Measurements from ENCODE around the gene FYB1. TPM values are rescaled to one million over a fixed set of nuclear protein-coding genes. Genes with fewer than 3 reads are reported as not detected.

The FYB1 gene
- total and polyA plus RNA-seq, 9 donors: 1.1 to 12.4 (median 3.6) TPM

DNA sequence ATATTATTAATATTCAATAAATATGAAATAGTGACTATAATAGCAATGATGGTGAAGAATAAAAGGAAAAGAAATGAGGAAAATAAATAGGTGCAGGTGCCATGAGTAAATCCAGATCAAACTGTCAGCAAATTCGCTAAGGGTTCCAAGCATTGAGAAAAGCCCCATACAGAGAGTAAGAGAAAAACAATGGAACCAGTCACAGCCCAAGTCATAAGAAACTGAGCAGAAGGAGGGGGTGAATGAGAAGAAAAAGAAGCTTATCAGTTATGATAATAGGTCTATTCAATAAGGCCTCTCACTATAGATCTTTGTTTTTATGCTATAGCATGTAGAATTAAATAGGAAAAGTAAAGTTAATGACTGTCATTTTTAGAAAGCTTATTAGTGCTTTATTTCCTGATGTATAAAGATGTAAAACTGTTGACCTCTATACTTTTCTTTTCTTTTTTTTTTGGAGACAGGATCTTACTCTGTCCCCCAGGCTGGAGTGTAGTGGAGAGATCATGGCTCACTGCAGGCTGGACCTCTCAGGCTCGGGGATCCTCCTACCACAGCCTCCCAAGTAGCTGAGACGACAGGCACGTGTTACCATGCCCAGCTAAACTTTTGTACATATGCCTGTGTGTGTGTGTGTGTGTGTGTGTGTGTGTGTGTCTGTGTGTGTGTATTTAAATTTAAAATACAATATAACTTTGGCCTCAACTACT is 72.4 kb downstream of the FYB1 start:
- no peak for DNase-seq
- H3K4me3 ChIP-seq: no peak overlapping the region
- intact Hi-C loops (cut with DNase I): no loop called here
- no peaks in the 10 kb centered on the region for H3K36me3 ChIP-seq
- no peaks in the 10 kb centered on the region for H3K4me1 ChIP-seq (ENCODE audit: insufficient read depth)
- no peaks in the 10 kb centered on the region for H3K27me3 ChIP-seq
- H3K27ac ChIP-seq: no peak overlapping the region
- no peaks in the 10 kb centered on the region for H3K9me3 ChIP-seq
- WGBS, 3 donors: 83 to 85% (median 84%) methylated on average over 4 of the region's 4 CpGs
- no peak for TF ChIP-seq CTCF (IDR thresholded peaks at IDR 0.05)
- no peak for TF ChIP-seq EP300 (IDR thresholded peaks at IDR 0.05)
- TF ChIP-seq POLR2A (IDR thresholded peaks at IDR 0.05): no peak

- WGBS, 3 donors: 89 to 90% (median 89%) methylated on average over 3 of the region's 3 CpGs
- no peaks in the 10 kb centered on the region for H3K9me3 ChIP-seq
- H3K27ac ChIP-seq: no peak overlapping the region
- no peak for TF ChIP-seq CTCF (IDR thresholded peaks at IDR 0.05)
- TF ChIP-seq POLR2A (IDR thresholded peaks at IDR 0.05): no peak
- TF ChIP-seq EP300 (IDR thresholded peaks at IDR 0.05): no peak
- DNase-seq: no peak
- H3K4me3 ChIP-seq: no peak overlapping the region
- H3K36me3 ChIP-seq: no peaks in the 10 kb centered on the region
- no peaks in the 10 kb centered on the region for H3K4me1 ChIP-seq (ENCODE audit: insufficient read depth)
- intact Hi-C loops (cut with DNase I): no loop called here
- no peaks in the 10 kb centered on the region for H3K27me3 ChIP-seq
Measured at GRCh38 chr5:39143151-39143860, 76.1 kb downstream of the FYB1 start.

GRCh38 chr5:39140558-39141168 is 78.7 kb downstream of the FYB1 start:
- DNase-seq: no peak
- WGBS, 3 donors: 82 to 87% (median 82%) methylated on average over 7 of the region's 7 CpGs
- no peak overlapping the region for H3K27ac ChIP-seq
- H3K36me3 ChIP-seq: no peaks in the 10 kb centered on the region
- H3K9me3 ChIP-seq: no peaks in the 10 kb centered on the region
- no peak overlapping the region for H3K4me3 ChIP-seq
- TF ChIP-seq CTCF (IDR thresholded peaks at IDR 0.05) (no peak), EP300 (IDR thresholded peaks at IDR 0.05) (no peak), POLR2A (IDR thresholded peaks at IDR 0.05) (no peak)
- H3K4me1 ChIP-seq (ENCODE audit: insufficient read depth): no peaks in the 10 kb centered on the region
- H3K27me3 ChIP-seq: no peaks in the 10 kb centered on the region
- intact Hi-C loops (cut with DNase I): no loop called here

GRCh38 chr5:39138892-39139291 is 80.5 kb downstream of the FYB1 start:
- WGBS, 3 donors: 49 to 65% (median 52%) methylated on average over 2 of the region's 2 CpGs
- DNase-seq: no peak
- no peaks in the 10 kb centered on the region for H3K9me3 ChIP-seq
- H3K4me3 ChIP-seq: no peak overlapping the region
- no peaks in the 10 kb centered on the region for H3K27me3 ChIP-seq
- H3K27ac ChIP-seq: no peak overlapping the region
- H3K36me3 ChIP-seq: no peaks in the 10 kb centered on the region
- TF ChIP-seq POLR2A (IDR thresholded peaks at IDR 0.05): no peak
- TF ChIP-seq EP300 (IDR thresholded peaks at IDR 0.05): no peak
- TF ChIP-seq CTCF (IDR thresholded peaks at IDR 0.05): no peak
- intact Hi-C loops (cut with DNase I): no loop called here
- H3K4me1 ChIP-seq (ENCODE audit: insufficient read depth): no peaks in the 10 kb centered on the region
